K562 (cell line): ENCODE results near the gene SPATA3.

Source experiments
- CEBPB ChIP-seq: fragments of 450-650 bp; IDR thresholded peaks from 2 replicates; pipeline ENCODE4 v1.6.1; 2016; ENCODE audit warnings: missing genetic modification characterization, missing compliant biosample characterization
- CTCF ChIP-seq, 3 experiments: IDR thresholded peaks in 2 of 3; conservative IDR thresholded peaks in 1 of 3; 2 replicates each; pipeline ENCODE4 v1.5.1; 2011 to 2012; ENCODE audit warnings: low read length in 3 of 3, mild to moderate bottlenecking in 3 of 3, control low read depth in 2 of 3, improper control_type of control experiment in 1 of 3, inconsistent platforms in 1 of 3, low read depth in 1 of 3, mixed read lengths in 1 of 3, moderate library complexity in 1 of 3; ENCODE audit not compliant: insufficient read depth in 2 of 3
- ELF4 ChIP-seq: fragments of 450-650 bp; formaldehyde crosslinking; IDR thresholded peaks from 2 replicates; pipeline ENCODE4 v1.4.0; 2022; ENCODE audit warnings: missing genetic modification characterization
- JUND ChIP-seq, 2 experiments: IDR thresholded peaks; 2 replicates in 1 of 2; 3 replicates in 1 of 2; pipeline ENCODE4 v1.6.1; 2011; ENCODE audit warnings: borderline replicate concordance in 2 of 2, low read depth in 2 of 2, low read length in 2 of 2, improper control_type of control experiment in 1 of 2, missing biosample characterization in 1 of 2, missing genetic modification characterization in 1 of 2, missing genetic modification reagents in 1 of 2
- NRF1 ChIP-seq, 2 experiments: fragments of 450-650 bp; IDR thresholded peaks in 1 of 2; conservative IDR thresholded peaks in 1 of 2; 2 replicates each; pipeline ENCODE4 v1.6.1; 2014; ENCODE audit warnings: mild to moderate bottlenecking in 2 of 2
- POLR2A ChIP-seq: fragments of 450-650 bp; conservative IDR thresholded peaks from 2 replicates; pipeline ENCODE4 v1.6.1; 2016
- STAG1 ChIP-seq: sonication (generic); formaldehyde crosslinking; IDR thresholded peaks from 2 replicates; pipeline ENCODE4 v1.5.0; 2020; ENCODE audit warnings: missing genetic modification reagents, borderline replicate concordance
- TCFL5 ChIP-seq: fragments of 250-450 bp; sonication (Bioruptor Pico); conservative IDR thresholded peaks from 2 replicates; pipeline ENCODE4 v1.6.1; 2021; ENCODE audit warnings: mild to moderate bottlenecking, moderate library complexity, matching md5 sums

- TF ChIP-seq ELF4 (CRISPR knock-in tag): no peak
- no peak for TF ChIP-seq CTCF (IDR thresholded peaks at IDR 0.05 in 2 of 3, conservative IDR thresholded peaks at IDR 0.05 in 1 of 3; ENCODE audit: insufficient read depth in 2 of 3, low read depth in 1 of 3, low read length in 3 of 3)
- no peak for TF ChIP-seq STAG1 (CRISPR knock-in tag)
- TF ChIP-seq NRF1 (conservative IDR thresholded peaks at IDR 0.05 in 1 of 2, IDR thresholded peaks at IDR 0.05 in 1 of 2): no peak
- no peak for TF ChIP-seq CEBPB (tag)
- no peak for TF ChIP-seq POLR2A
- TF ChIP-seq TCFL5: no peak
- TF ChIP-seq JUND (IDR thresholded peaks at IDR 0.05; ENCODE audit: borderline replicate concordance, low read depth, low read length): no peak
- no peak for TF ChIP-seq JUND (tag; IDR thresholded peaks at IDR 0.05; ENCODE audit: borderline replicate concordance, low read depth, low read length)
These were observed 6.7 kb downstream of the SPATA3 start for GRCh38 chr2:231002641-231003040.
